ENCODE measurements around the gene SH3GL1.

DNA sequence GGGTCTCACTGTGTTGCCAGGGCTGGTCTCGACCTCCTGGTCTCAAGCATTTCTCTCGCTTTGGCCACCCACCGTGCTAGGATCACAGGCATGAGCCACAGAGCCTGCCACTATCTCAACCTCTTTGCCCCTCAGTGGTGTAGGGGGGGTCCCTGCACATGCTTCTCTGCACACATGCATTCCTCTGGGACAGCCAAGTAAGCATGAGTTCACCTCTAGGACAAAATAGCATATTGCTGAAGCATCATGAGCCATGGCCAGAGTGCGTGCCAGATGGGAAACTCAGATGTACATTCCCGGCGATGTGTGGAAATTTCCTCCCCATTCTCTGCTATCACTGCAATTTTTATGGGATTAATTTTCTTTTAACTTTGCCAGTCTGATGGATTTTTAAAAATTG, 25.2 kb upstream of the SH3GL1 start:
- TF ChIP-seq POLR2A (IDR thresholded peaks at IDR 0.05): no peak
- TF ChIP-seq, protein P1, sequence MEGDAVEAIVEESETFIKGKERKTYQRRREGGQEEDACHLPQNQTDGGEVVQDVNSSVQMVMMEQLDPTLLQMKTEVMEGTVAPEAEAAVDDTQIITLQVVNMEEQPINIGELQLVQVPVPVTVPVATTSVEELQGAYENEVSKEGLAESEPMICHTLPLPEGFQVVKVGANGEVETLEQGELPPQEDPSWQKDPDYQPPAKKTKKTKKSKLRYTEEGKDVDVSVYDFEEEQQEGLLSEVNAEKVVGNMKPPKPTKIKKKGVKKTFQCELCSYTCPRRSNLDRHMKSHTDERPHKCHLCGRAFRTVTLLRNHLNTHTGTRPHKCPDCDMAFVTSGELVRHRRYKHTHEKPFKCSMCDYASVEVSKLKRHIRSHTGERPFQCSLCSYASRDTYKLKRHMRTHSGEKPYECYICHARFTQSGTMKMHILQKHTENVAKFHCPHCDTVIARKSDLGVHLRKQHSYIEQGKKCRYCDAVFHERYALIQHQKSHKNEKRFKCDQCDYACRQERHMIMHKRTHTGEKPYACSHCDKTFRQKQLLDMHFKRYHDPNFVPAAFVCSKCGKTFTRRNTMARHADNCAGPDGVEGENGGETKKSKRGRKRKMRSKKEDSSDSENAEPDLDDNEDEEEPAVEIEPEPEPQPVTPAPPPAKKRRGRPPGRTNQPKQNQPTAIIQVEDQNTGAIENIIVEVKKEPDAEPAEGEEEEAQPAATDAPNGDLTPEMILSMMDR (IDR thresholded peaks at IDR 0.05): no peak
